Stimulated activated CD4-positive, alpha-beta T cell treated with anti-CD3 and anti-CD28 coated beads, Interleukin-2, amount 100 ng/mL, for 48 hours (primary cell): ENCODE measurements around the gene BMP7.
"Not testable (repeated sequence)": the region's sequence is repeated elsewhere in the genome, so short reads cannot be mapped to it uniquely, and the experiment has no call there.

Source experiments
- DNase-seq, 2 donors: peaks; one replicate each; pipeline ENCODE4 v3.0.0-alpha.2; 2020

Gene BMP7

GRCh38 chr20:57208198-57208597 is 58.2 kb downstream of the BMP7 start:
- DNase-seq = no peak

- no peak for DNase-seq
Measured at GRCh38 chr20:57207251-57207650, 59.2 kb downstream of the BMP7 start.

- no peak for DNase-seq
Measured at GRCh38 chr20:57205606-57206219, 60.7 kb downstream of the BMP7 start.

- DNase-seq = no peak
Measured at GRCh38 chr20:57203986-57204385, 62.5 kb downstream of the BMP7 start.

GRCh38 chr20:57203204-57203603 is 63.2 kb downstream of the BMP7 start:
- no peak for DNase-seq

- no peak for DNase-seq
Measured at GRCh38 chr20:57202309-57202708, 64.1 kb downstream of the BMP7 start.

GRCh38 chr20:57200882-57201695 is 65.4 kb downstream of the BMP7 start:
- DNase-seq = no peak

GRCh38 chr20:57199656-57200405 is 66.6 kb downstream of the BMP7 start:
- DNase-seq = no peak

- no peak for DNase-seq
Measured at GRCh38 chr20:57198132-57199072, 68.0 kb downstream of the BMP7 start.

GRCh38 chr20:57197352-57198131 is 68.9 kb downstream of the BMP7 start:
- DNase-seq = no peak

- no peak for DNase-seq
Measured at GRCh38 chr20:57195469-57196100, 70.9 kb downstream of the BMP7 start.

- no peak for DNase-seq
Measured at GRCh38 chr20:57195023-57195422, 71.4 kb downstream of the BMP7 start.

GRCh38 chr20:57194154-57194553 is 72.3 kb downstream of the BMP7 start:
- no peak for DNase-seq

- no peak for DNase-seq
Measured at GRCh38 chr20:57193094-57193493, 73.3 kb downstream of the BMP7 start.

- DNase-seq = no peak
Measured at GRCh38 chr20:57192311-57192710, 74.1 kb downstream of the BMP7 start.

- DNase-seq = not testable (repeated sequence)
Measured at GRCh38 chr20:57191265-57191638, 75.2 kb downstream of the BMP7 start.

- DNase-seq = no peak
Measured at GRCh38 chr20:57190536-57191264, 75.7 kb downstream of the BMP7 start.

- no peak for DNase-seq
Measured at GRCh38 chr20:57189713-57190112, 76.7 kb downstream of the BMP7 start.

- DNase-seq = no peak
Measured at GRCh38 chr20:57188576-57189079, 77.8 kb downstream of the BMP7 start.

- DNase-seq = no peak
Measured at GRCh38 chr20:57188056-57188455, 78.4 kb downstream of the BMP7 start.
